Measurements from ENCODE around the gene SOWAHB.
"Not testable (repeated sequence)": the region's sequence is repeated elsewhere in the genome, so short reads cannot be mapped to it uniquely, and the experiment has no call there.

The SOWAHB gene

GRCh38 chr4:76894537-76895255 is 3.2 kb downstream of the SOWAHB start:
- no peak for DNase-seq

DNA sequence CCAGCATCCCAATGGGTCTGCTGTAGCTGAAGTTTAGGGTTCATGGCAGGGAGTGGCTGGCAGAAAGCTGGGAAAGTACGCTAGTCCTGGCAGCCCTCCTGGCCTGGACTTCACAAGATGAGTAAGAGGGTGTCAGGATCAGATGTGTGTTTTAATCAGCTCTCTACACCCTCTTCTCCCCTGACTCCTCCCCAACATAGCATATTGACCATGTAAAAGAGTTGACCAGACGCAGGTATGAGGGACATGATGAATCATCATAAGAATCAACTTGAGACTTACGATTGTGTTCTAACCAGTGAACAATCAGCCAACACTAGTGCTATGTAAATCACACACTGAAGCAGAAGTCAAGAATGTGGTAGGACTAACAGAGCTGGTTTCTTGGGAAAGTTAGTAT is 5.3 kb downstream of the SOWAHB start:
- DNase-seq, result no peak

GRCh38 chr4:76892001-76892400 is 5.9 kb downstream of the SOWAHB start:
- no peak for DNase-seq

- no peak for DNase-seq
Observed at GRCh38 chr4:76886848-76887441, 11.0 kb downstream of the SOWAHB start.

GRCh38 chr4:76886214-76886613 is 11.7 kb downstream of the SOWAHB start:
- DNase-seq, result no peak

GRCh38 chr4:76883147-76883546 is 14.8 kb downstream of the SOWAHB start:
- DNase-seq, result no peak

DNA sequence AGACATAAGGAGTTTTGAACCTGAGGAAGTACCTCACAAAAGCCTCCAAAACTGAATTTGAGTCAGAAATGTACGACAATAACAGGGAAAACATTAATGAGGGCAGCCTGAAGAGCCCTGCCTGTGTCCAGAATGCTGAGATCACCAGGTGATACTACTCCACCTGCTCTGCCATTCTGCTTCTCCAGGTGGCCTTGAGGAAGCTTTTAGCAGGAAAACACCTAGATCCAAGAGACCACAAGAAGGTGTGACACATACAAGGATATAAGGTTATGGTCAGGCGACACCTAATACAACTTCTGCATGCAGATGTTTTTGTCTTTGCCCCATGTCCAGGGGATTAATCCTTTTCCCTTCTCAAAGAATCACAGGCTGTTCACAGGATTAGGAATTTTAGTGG is 15.3 kb downstream of the SOWAHB start:
- DNase-seq, result no peak

DNA sequence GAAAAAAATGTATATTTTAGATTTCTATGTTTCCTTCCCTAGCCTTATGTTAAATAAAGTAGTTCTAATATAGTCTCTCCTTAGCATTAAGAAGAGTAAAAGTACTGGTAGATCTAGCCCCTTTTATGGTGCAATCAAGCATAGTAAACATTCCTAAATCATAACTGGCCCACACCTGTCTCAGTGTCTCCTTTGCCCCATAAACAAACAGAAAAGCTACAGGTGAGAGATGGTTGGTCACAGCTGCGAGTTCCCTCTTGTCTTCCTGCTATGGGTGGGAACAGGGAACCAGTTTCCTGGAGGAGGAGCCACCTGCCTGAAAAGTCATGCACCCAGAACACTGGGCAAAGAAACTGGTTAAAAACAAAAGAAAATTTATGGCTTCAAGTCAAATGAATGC is 16.6 kb downstream of the SOWAHB start:
- DNase-seq, result no peak

GRCh38 chr4:76879731-76880364 is 18.1 kb downstream of the SOWAHB start:
- no peak for DNase-seq

DNA sequence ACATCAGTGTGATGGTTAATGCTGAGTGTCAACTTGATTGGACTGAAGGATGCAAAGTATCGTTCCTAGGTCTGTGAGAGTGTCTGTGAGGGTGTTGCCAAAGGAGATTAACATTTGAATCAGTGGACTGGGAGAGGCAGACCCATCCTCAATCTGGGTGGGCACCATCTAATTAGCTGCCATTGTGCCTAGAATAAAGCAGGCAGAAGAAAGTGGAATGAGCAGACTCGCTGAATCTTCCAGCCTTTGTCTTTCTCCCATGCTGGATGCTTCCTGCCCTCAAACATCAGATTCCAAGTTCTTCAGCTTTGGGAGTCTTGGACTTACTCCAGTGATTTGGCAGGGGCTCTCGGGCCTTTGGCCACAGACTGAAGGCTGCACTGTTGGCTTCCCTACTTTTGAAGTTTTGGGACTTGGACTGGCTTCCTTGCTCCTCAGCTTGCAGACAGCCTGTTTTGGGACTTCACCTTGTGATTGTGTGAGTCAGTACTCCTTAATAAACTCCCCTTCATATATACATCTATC is 19.2 kb downstream of the SOWAHB start:
- not testable (repeated sequence) for DNase-seq

GRCh38 chr4:76874176-76874575 is 23.8 kb downstream of the SOWAHB start:
- DNase-seq, result no peak

- DNase-seq, result no peak
Observed at GRCh38 chr4:76873495-76873894, 24.4 kb downstream of the SOWAHB start.

- no peak for DNase-seq
Observed at GRCh38 chr4:76872556-76872955, 25.4 kb downstream of the SOWAHB start.

- not testable (repeated sequence) for DNase-seq
Observed at GRCh38 chr4:76868780-76869179, 29.2 kb downstream of the SOWAHB start.

DNA sequence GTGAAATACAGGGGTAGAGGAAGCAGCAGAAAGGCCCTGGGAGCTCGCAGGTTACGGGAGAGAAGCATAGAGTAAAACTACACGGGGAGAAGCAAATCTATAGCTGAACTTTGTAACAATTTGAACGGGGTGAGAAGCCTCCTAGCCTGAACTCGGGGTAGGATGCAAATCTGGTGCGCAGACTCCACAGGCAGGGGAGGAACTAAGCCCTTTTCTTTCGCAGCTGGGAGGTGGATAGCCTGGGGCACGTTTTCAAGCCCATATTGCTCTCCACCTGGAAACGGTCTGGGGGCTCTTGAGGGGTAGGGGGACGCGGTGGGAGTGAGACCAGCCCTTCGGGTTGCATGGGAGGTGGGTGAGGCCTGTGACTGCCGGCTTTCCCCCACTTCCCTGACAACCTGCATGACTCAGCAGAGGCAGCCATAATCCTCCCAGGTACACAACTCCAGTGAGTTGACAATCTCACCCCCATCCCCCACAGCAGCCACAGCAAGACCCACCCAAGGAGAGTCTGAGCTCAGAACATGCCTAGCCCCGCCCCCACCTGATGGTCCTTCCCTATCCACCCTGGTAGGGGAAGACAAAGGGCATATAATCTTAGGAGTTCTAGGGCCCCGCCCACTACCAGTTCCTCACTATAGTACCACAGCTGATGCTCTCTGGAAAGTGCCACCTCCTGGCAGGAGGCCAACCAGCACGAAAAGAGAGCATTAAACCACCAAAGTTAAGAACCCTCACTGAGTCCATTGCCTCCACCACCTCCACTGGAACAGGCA is 29.9 kb downstream of the SOWAHB start:
- no peak for DNase-seq

GRCh38 chr4:76867377-76867776 is 30.6 kb downstream of the SOWAHB start:
- no peak for DNase-seq

- no peak for DNase-seq
Observed at GRCh38 chr4:76866641-76867040, 31.3 kb downstream of the SOWAHB start.

DNA sequence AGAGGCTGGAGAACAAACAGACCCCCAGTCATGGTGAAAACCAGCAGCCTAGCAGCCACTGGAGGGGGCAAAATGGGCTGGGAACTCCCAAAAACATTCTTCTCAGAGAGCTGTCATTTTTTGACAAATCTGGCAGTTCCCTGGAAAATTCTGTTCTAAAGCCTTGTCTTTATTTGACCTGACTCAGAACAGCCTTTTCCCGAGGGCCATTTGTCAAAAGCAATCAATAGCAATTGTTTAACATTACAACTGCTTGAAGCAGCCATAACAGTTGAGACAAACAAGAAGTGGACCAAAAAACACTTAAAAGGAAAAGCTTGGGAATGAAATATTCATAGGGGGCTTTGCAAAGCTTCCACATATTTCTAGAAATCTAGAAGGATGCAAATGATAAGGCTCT is 39.6 kb downstream of the SOWAHB start:
- peak; percentile 38 for DNase-seq

- no peak for DNase-seq
Observed at GRCh38 chr4:76857074-76857409, 40.9 kb downstream of the SOWAHB start.

- peak; percentile 12 for DNase-seq
Observed at GRCh38 chr4:76856243-76857073, 41.5 kb downstream of the SOWAHB start.

DNA sequence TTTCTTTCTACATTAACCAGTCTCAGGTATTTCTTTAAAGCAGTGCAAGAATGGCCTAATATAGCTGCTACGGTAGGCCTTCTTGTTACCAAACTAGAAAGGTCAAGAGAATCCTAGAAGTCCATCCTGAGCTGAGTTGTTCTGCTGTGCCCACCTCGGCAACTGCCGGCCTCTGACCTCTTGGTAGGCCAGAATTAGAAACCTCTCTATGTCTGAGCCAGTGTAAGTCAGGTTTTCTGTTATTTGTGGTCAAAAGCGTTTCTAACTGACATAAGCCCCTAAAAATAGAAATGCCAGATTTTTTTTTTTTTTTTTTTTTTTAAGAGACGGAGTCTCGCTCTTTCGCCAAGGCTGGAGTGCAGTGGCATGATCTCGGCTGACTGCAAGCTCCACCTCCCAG is 43.1 kb downstream of the SOWAHB start:
- DNase-seq, result no peak

- DNase-seq, result no peak
Observed at GRCh38 chr4:76851375-76851774, 46.6 kb downstream of the SOWAHB start.

All from retina (tissue), 1 donor.